Right cardiac atrium (tissue), 5 donors: Measurements from ENCODE around the gene ATG101. TPM values are rescaled to one million over a fixed set of nuclear protein-coding genes. Genes with fewer than 3 reads are reported as not detected.

ENCODE experiments used
- ATAC-seq, 2 donors: fragments of 200-7000 bp; cut with Tn5 transposase; one replicate each; pipeline versions ENCODE4 v1.8.0 to v1.9.1; 2020; ENCODE audit warnings: moderate library complexity in 2 of 2, mild to moderate bottlenecking in 1 of 2
- DNase-seq, 3 donors: peaks; one replicate each; pipeline ENCODE4 v3.0.0-alpha.2; 2020
- H3K27ac ChIP-seq: one replicate; pipeline ENCODE4 v1.5.1; 2013; ENCODE audit warnings: mild to moderate bottlenecking, low read length, control low read depth, moderate library complexity
- H3K27me3 ChIP-seq: one replicate; pipeline ENCODE4 v1.6.1; 2013; ENCODE audit not compliant: control insufficient read depth, insufficient read depth
- H3K4me1 ChIP-seq: one replicate; pipeline ENCODE4 v1.6.1; 2013; ENCODE audit warnings: low read length; ENCODE audit not compliant: control insufficient read depth, insufficient read depth
- H3K4me3 ChIP-seq: one replicate; pipeline ENCODE4 v1.5.1; 2013; ENCODE audit warnings: low read length, control low read depth
- H3K9me3 ChIP-seq: one replicate; pipeline ENCODE4 v1.6.1; 2013; ENCODE audit warnings: low read length; ENCODE audit not compliant: control insufficient read depth
- WGBS: extraction: QIAGEN DNeasy Blood & Tissue Kit; methylation state at CpG from one replicate; pipeline ENCODE4 v1.1.7; 2013; 5-methylcytosine and 5-hydroxymethylcytosine counted together
- intact Hi-C, 4 donors: fragments of 100-400 bp; cut with DNase I; formaldehyde crosslinking; loops; one replicate each; pipeline versions ENCODE4 v1.11.0 to v1.14.0; 2022 to 2023
- polyA plus RNA-seq: library from polyadenylated mRNA; stranded (reverse); fragments of 200-250 nt; gene quantifications from one replicate; pipeline ENCODE4 v1.2.3, GENCODE V29; 2013
- total RNA-seq, 4 donors: library from RNA; stranded (reverse); fragmentation: NEBNext Ultra II Directional; extraction: Animal tissue kit (Norgen Biotek cat#: 25700); gene quantifications; one replicate each; pipeline ENCODE4 v1.2.1, GENCODE V29; 2021
- donor health status: healthy with polysubstance abuse.
- donor health status: DM: no; HTN: yes; CAD: no.
- donor health status: DM: no; HTN: no; CAD: no.
- donor health status: DM: no; HTN: yes; CAD: no; lungs with severe emphysema.
- donor health status: DM: yes; HTN: yes; CAD: no.

ATG101 gene
- total and polyA plus RNA-seq, 5 donors: 24.8 to 33.0 (median 27.7) TPM

GRCh38 chr12:52029685-52030084 lies 40.1 kb upstream of the ATG101 start:
- 35% methylated on average over 4 of the region's 4 CpGs for WGBS
- Histone ChIP-seq H3K27ac (peak overlapping the region; percentile 16), H3K4me3 (no peak overlapping the region), H3K27me3 (no peaks in the 10 kb centered on the region), H3K4me1 (peaks cover 2% of the 10 kb centered on the region), H3K9me3 (no peaks in the 10 kb centered on the region)
- ATAC-seq (no peak), DNase-seq (peak in 1 of 3 donors; percentile 67)
- intact Hi-C loops: loop anchor here (5.0 to 10.0 kb wide), 4 partner anchors 38 to 95 kb away; partner anchors contain the start of gene ATG101 (in 2 of the 4)

GRCh38 chr12:52032446-52032803 lies 37.4 kb upstream of the ATG101 start:
- H3K4me3 ChIP-seq: peak overlapping the region; percentile 11
- peak overlapping the region; percentile 98 for H3K27ac ChIP-seq
- intact Hi-C loops: no loop called here
- ATAC-seq (peak; percentile 48 to 52), DNase-seq (peak; percentile 72 to 86 (median 78))
- no peaks in the 10 kb centered on the region for H3K27me3 ChIP-seq
- WGBS: 7% methylated on average over 5 of the region's 5 CpGs
- no peaks in the 10 kb centered on the region for H3K9me3 ChIP-seq
- H3K4me1 ChIP-seq: peaks cover 4% of the 10 kb centered on the region

- Histone ChIP-seq H3K27me3 (no peaks in the 10 kb centered on the region), H3K4me1 (peaks cover 4% of the 10 kb centered on the region), H3K27ac (peak overlapping the region; percentile 98), H3K9me3 (no peaks in the 10 kb centered on the region), H3K4me3 (peak overlapping the region; percentile 24)
- intact Hi-C loops: no loop called here
- peak; percentile 99 for DNase-seq
- under 1% methylated on average over 48 of the region's 48 CpGs for WGBS
- ATAC-seq: peak; percentile 93 to 96
These were observed 36.9 kb upstream of the ATG101 start for GRCh38 chr12:52032804-52033445.

- no peaks in the 10 kb centered on the region for H3K27me3 ChIP-seq
- intact Hi-C loops: no loop called here
- H3K4me3 ChIP-seq: peak overlapping the region; percentile 24
- ATAC-seq (peak in 1 of 2 donors; percentile 2), DNase-seq (peak; percentile 21 to 65 (median 62))
- peak overlapping the region; percentile 94 for H3K27ac ChIP-seq
- WGBS: 58% methylated on average over 13 of the region's 13 CpGs
- H3K4me1 ChIP-seq: peaks cover 7% of the 10 kb centered on the region
- no peaks in the 10 kb centered on the region for H3K9me3 ChIP-seq
These were observed 36.2 kb upstream of the ATG101 start for GRCh38 chr12:52033446-52034140.

GRCh38 chr12:52035190-52035589 lies 34.6 kb upstream of the ATG101 start:
- H3K4me1 ChIP-seq: peaks cover 17% of the 10 kb centered on the region
- no peaks in the 10 kb centered on the region for H3K27me3 ChIP-seq
- ATAC-seq: no peak
- H3K27ac ChIP-seq: no peak overlapping the region
- H3K9me3 ChIP-seq: no peaks in the 10 kb centered on the region
- WGBS: 93% methylated on average over 4 of the region's 4 CpGs
- no peak for DNase-seq
- intact Hi-C loops: no loop called here
- H3K4me3 ChIP-seq: no peak overlapping the region

GRCh38 chr12:52035926-52036325 lies 33.9 kb upstream of the ATG101 start:
- H3K27ac ChIP-seq: no peak overlapping the region
- intact Hi-C loops: no loop called here
- no peaks in the 10 kb centered on the region for H3K27me3 ChIP-seq
- H3K4me1 ChIP-seq: peaks cover 21% of the 10 kb centered on the region
- WGBS: 70% methylated on average over 2 of the region's 2 CpGs
- peak; percentile 8 to 42 (median 28) for DNase-seq
- H3K9me3 ChIP-seq: no peaks in the 10 kb centered on the region
- ATAC-seq: no peak
- no peak overlapping the region for H3K4me3 ChIP-seq

GRCh38 chr12:52036587-52037171 lies 33.1 kb upstream of the ATG101 start:
- Histone ChIP-seq H3K27me3 (no peaks in the 10 kb centered on the region), H3K9me3 (no peaks in the 10 kb centered on the region), H3K4me1 (peaks cover 21% of the 10 kb centered on the region), H3K4me3 (peak overlapping the region; percentile 77), H3K27ac (peak overlapping the region; percentile 67)
- intact Hi-C loops: no loop called here
- DNase-seq: peak; percentile 93 to 96 (median 96)
- peak; percentile 56 to 60 for ATAC-seq
- WGBS: 8% methylated on average over 53 of the region's 53 CpGs

- ATAC-seq (peak in 1 of 2 donors; percentile 4), DNase-seq (peak; percentile 86 to 91 (median 90))
- intact Hi-C loops: no loop called here
- peak overlapping the region; percentile 77 for H3K4me3 ChIP-seq
- no peaks in the 10 kb centered on the region for H3K9me3 ChIP-seq
- WGBS: 1% methylated on average over 59 of the region's 59 CpGs
- H3K27me3 ChIP-seq: no peaks in the 10 kb centered on the region
- peak overlapping the region; percentile 48 for H3K27ac ChIP-seq
- H3K4me1 ChIP-seq: peaks cover 21% of the 10 kb centered on the region
These were observed 32.4 kb upstream of the ATG101 start for GRCh38 chr12:52037248-52037861.

GRCh38 chr12:52038447-52038846 lies 31.3 kb upstream of the ATG101 start:
- Histone ChIP-seq H3K4me3 (peak overlapping the region; percentile 12), H3K27me3 (no peaks in the 10 kb centered on the region), H3K4me1 (peaks cover 29% of the 10 kb centered on the region), H3K27ac (peak overlapping the region; percentile 45), H3K9me3 (no peaks in the 10 kb centered on the region)
- intact Hi-C loops: no loop called here
- peak in 1 of 2 donors; percentile 10 for ATAC-seq
- peak in 1 of 3 donors; percentile 25 for DNase-seq
- WGBS: 44% methylated on average over 6 of the region's 6 CpGs

- DNase-seq: no peak
- no peak overlapping the region for H3K4me3 ChIP-seq
- 83% methylated on average over 3 of the region's 3 CpGs for WGBS
- ATAC-seq: no peak
- no peaks in the 10 kb centered on the region for H3K27me3 ChIP-seq
- peaks cover 41% of the 10 kb centered on the region for H3K4me1 ChIP-seq
- peak overlapping the region; percentile 19 for H3K27ac ChIP-seq
- no peaks in the 10 kb centered on the region for H3K9me3 ChIP-seq
- intact Hi-C loops: no loop called here
These were observed 28.7 kb upstream of the ATG101 start for GRCh38 chr12:52041035-52041434.

- Histone ChIP-seq H3K4me3 (no peak overlapping the region), H3K9me3 (no peaks in the 10 kb centered on the region), H3K4me1 (peaks cover 39% of the 10 kb centered on the region), H3K27me3 (no peaks in the 10 kb centered on the region), H3K27ac (peak overlapping the region; percentile 61)
- ATAC-seq (peak; percentile 0 to 14), DNase-seq (peak; percentile 73 to 89 (median 83))
- intact Hi-C loops: no loop called here
- WGBS: 53% methylated on average over 6 of the region's 6 CpGs
These were observed 28.1 kb upstream of the ATG101 start for GRCh38 chr12:52041695-52042123.
